GM21825 (cell line): ENCODE results near the gene GIMAP7.
"Not testable (repeated sequence)": the region's sequence is repeated elsewhere in the genome, so short reads cannot be mapped to it uniquely, and the experiment has no call there.

ENCODE experiments used
- ATAC-seq: cut with Tn5 transposase; IDR thresholded peaks from one replicate; pipeline ENCODE4 v1.9.1; 2021; ENCODE audit warnings: mild to moderate bottlenecking, moderate library complexity; ENCODE audit not compliant: unreplicated experiment

The GIMAP7 gene

DNA sequence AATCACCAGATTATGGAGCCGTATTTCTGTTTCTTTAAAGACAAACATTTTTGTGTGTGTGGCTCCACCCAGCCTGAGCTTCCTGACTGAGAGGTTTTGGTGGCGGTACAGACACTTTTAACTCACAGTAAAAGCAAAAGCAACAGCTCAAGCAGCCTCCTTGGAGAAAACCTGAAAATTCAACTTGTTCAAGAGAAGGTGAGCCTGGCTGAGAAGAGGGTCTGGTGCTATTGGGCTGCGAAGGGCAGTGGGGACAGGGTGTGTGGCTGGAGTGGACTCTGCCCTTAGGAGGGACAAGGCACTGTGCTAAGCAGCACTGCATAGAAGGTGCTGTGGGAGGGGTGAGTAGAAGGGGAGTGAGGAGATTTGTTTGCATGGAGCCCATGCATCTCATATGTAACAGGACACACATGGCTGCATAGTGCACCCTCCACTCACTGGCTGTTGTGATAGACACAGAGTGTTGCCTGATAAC, at the start of gene GIMAP7:
GIMAP7 (plus strand) TSS at position 125 of the 475 bp plus-strand sequence. CDS start 5,103 bp downstream, outside the sequence.
- ATAC-seq = peak; percentile 58

DNA sequence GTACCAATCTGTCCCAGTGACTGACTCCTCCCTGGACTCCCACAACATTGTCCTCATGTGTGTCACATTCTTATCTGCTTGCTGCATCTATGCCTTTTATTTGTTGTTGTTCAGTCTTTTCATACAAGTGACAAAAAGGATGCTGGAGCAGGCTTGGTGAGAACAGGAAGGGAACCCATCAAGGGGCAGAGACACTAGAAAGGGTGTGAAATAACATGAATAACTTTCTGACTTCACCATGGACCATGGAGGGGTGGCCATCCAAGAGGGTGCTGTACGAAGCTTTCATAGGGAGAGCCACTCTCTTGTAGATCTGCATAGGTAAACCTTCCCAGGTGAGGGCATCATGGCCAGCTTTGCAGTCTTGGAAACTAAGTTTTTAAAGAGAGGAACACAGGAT, 49.7 kb upstream of the GIMAP7 start:
- ATAC-seq = no peak

DNA sequence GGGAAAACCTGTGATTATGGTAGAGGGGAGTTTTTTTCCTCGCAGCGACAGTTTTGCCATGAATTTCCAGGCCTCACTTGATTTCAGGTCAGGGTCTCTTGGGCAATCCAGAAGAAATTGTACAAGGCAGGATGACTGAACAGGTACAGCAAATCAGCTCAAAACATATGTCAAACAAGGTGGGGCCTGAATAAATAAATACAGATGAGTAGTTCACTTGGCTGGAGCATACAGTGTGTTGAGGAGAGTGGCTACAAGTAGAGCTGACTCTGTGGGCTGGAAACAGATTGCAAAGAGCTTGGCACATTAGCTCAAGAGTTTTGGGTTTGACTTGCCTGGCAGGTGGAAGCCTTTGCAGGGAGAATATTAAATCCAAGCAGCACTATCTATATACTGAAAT, 49.3 kb upstream of the GIMAP7 start:
- no peak for ATAC-seq

DNA sequence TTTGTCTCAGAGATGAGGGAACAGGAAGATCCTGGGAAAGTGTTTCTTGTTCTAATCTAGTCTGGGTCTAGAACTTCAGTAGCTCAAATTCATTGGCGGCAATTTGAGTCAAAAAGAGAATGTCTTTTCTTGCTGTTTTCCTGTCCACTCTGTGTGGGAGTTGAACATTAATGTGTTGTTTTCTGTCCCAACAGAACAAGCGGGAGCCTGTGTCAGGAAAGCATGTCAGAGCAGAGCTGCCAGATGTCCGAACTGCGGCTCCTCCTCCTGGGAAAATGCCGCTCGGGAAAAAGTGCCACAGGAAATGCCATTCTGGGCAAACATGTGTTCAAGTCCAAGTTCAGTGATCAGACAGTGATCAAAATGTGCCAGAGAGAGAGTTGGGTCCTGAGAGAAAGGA, 48.2 kb upstream of the GIMAP7 start:
- ATAC-seq = no peak

DNA sequence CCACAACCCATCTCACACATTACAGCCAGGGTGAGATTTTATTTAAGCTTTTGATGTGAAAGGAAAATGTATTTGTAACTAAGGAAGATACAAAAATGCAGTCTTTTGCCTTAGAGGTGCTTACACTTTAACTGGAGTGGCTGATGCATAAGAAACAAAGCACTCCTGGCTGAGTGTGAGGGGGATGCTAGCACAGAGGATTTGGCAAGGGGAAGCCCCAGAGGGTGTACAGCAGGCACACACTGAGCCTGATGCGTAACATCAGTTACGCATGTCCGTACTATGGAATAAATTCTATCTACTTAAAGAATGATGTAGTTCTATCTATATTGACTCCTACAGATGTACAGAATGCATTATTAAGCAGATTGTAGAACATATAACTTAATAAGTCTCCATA, 46.4 kb upstream of the GIMAP7 start:
- no peak for ATAC-seq

DNA sequence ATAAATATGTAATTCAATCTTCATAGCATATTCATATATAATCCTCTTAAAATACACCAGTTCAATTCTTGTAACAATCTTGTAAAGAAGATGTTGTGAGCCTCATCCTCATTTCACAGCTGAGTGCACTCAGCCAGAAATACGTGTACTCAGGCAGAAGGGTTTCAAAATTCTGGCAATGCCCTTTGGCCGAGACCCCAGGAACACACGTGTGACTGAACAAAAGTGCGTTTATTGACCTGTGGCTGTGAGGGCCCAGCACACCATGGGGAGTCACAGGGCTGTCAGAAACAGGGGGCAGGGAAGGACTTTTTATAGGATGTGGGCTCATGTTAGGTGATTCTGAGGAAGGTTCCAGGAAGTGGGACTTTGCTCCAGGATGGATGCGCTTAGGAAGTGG, 42.8 kb upstream of the GIMAP7 start:
- no peak for ATAC-seq

DNA sequence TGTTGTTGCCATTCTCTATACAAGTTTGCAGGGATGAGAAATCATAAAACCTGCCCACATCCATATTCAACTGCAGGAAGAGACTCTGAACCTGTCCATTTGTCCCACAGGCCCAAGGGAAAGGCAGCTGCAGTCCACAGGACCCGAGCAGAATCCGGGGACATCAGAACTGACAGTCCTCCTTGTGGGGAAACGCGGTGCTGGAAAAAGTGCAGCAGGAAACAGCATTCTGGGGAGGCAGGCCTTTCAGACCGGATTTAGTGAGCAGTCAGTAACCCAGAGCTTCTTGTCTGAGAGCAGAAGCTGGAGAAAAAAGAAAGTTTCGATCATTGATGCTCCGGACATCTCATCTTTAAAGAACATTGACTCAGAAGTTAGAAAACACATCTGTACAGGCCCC, 40.8 kb upstream of the GIMAP7 start:
- no peak for ATAC-seq

DNA sequence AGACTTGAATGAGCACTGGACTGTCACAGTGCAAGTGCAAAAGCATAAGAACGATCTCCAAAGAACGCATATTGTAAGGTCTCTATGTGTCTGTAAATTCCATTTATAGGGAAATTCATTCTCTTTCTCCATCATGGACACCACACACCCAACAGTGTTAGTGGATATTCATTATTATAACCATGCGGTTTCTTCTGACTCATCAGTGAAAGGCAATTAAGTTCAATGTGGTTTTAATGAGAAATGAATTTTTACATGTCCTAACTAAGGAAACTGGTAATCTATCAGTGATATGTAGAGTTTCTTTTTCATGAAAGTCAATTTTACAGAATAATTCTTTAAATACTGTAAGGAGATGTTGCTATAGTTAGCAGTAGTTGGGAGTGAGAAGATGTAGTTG, 38.4 kb upstream of the GIMAP7 start:
- no peak for ATAC-seq

DNA sequence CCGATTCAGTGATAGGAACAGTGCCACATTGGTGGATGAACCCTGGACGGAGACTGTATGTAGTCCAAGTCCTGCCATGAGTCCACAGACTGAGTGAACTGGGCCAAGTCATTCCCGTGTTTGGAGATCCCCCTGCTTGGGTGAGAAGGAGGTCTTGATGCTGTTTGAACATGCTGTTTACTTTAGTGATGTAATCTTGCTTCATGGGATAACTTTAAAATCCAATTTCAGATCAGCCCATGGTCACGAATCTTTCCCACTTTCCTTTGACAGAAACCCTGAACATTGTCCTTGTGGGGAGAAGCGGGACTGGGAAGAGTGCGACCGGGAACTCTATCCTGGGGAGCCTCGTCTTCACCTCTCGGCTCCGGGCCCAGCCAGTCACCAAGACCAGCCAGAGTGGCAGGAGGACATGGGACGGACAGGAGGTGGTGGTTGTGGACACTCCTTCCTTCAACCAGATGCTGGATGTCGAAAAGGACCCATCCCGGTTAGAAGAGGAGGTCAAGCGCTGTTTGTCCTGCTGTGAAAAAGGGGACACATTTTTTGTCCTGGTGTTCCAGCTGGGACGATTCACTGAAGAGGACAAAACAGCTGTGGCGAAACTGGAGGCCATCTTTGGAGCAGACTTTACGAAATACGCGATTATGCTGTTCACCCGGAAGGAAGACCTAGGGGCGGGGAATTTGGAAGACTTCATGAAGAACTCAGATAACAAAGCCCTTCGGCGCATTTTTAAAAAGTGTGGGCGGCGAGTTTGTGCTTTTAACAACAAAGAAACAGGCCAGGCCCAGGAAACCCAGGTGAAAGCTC, 37.6 kb upstream of the GIMAP7 start:
- ATAC-seq = no peak

DNA sequence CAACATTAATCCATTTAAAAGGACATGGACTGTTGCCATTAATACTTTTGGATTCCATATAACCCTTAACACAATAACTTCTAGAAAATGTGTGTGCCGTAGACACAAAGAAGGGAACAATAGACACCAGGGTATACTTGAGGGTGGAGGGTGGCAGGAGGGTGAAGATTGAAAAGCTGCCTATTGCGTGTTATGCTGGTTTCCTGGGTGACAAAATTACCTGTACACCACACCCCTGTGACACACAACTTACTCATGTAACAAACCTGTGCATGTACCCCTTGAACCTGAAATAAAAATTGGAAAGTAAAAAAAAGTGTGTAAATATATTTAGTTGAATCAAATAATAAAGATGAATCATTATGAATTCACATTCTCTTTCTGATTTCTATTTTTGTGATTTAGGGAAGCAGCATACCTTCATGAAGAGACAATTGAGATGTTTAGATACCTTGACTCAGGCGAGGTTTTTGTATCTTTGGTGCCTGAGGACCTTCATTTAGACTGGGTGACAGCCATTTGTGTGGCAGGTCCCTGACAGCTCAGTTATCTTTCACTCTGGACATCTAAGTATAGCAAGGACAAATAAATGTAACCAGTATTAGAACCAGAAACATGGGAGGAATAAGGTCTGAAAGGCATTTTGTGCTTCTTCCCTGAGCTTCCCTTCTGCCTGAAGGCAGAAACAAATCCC, 35.5 kb upstream of the GIMAP7 start:
- no peak for ATAC-seq

DNA sequence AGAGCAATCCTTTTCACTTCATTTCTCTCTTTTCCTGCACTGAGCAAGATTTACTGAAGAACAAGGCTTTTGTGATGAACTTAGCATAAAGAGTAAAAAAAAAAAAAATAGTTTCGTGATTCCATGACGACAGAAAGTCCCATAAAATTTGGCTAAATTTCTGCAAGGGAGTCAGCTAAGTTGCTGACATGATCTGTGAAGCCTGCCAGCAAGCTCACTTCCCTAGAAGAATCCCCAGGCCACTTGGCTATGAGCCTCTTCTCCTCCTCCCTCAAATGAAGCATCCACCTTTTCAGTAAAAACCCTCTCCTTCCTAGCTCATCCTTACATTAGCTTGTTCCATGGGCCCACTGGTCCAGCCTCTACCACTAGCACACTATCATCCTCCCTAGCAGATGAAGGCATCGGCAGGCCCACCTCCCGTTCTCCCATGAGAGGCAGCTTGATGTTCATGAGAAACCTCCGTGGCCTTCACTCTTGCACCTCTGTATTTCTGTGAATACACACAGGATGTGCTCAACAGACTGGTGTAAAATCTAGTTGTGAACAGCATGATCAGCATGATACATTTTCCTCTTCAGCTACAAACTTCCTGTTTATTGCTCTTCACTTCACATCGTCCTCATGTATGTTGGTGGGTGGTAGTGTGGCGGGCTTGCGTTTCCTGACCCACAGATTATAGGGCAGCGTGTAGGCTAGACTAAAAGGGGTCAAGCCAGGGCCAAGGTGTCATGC, 33.3 kb upstream of the GIMAP7 start:
- ATAC-seq = no peak

DNA sequence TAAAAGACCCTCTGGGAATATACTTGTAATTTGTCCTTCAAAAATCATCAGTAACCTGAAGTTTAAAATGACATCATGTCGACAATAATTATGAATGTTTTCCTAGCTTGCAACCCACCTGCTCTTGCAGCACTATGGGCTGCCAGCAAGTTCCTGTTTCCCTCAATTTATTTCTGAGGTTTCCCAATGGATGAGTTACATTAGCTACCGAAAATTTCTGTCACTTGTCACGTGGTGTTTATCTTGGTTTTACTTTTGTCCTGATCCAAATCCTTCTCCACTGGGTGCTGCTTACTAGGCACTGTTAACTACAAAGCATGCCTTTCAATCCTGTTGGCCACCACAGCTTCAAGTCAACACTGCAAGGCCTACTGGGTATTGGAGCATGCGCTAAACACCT, 32.8 kb upstream of the GIMAP7 start:
- ATAC-seq = no peak

DNA sequence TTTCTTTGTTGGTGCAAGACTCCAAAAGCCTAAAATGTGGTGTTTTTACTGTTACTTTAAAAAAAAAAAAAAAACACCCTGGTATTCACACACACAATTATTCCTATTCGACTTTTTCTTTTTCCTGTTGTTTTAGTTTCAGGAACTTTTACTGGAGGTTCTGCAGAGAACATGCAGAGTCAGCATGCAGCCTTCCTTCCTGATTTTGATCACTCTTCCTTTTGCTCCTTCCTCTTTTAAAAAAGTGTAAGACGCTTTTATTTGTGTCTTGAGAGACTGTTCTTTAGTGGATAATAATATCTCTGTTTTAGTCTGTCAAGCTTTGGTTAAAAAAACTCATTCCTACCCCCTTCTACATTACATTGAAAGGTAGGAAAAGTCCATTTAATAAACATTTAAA, 31.2 kb upstream of the GIMAP7 start:
- ATAC-seq = not testable (repeated sequence)

DNA sequence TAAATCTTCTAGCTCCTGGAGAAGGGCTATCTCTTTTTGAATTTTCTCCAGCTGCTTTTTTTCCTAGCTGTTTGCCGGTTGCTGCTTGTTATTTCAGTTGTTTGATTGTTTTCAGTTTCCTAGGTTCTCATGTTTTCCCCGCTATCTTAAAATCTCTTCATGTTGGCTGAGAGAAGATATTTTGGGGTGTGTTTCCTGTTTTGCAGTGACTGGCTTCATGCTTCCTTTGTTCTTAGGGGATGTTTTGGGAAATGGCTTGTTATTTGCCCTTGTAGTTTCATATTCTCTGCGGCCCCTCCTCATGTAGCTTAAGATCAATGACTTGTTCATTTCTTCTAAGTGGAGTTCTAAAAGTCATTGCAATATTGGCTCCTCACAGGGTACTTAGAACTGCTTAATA, 30.6 kb upstream of the GIMAP7 start:
- ATAC-seq = not testable (repeated sequence)

DNA sequence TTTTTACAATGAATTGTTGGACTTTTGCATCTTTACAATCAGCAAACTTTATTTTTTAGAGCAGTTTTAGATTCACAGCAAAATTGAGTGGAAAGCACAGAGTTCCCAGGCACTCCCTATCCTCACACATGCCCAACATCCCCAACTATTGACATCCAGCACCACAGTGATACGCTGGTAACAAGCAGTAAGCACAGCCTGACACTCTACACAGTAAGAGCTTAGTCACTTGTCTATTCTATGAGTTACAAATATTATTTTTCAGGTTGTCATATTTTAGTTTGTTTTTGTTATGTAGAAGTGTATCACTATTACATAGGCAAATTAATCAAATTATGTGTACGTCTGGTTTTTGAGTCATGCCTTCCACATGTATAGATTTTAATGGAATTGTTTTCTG, 27.0 kb upstream of the GIMAP7 start:
- ATAC-seq = no peak

DNA sequence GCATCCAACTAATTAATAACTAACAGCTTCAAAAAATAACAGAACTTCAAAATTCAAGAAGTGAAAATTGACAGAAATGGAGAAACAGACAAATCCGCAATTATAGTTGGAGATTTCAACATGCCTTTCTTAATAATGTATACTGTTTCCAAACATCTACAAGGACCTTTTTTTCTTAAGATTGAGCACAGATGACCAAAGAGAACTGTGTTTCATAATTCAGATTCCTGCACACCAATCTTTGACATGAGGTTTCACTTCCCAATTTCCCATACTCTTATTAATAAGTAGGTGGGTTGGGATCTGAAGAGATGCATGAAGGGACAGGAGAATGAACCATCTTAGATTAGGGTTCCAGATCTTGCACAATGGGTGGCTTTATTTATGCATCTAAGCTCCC, 24.9 kb upstream of the GIMAP7 start:
- no peak for ATAC-seq

DNA sequence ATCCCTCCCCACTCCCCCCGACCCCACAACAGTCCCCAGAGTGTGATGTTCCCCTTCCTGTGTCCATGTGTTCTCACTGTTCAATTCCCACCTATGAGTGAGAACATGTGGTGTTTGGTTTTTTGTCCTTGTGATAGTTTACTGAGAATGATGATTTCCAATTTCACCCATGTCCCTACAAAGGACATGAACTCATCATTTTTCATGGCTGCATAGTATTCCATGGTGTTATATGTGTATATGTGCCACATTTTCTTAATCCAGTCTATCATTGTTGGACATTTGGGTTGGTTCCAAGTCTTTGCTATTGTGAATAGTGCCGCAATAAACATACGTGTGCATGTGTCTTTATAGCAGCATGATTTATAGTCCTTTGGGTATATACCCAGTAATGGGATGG, 21.2 kb upstream of the GIMAP7 start:
- not testable (repeated sequence) for ATAC-seq

DNA sequence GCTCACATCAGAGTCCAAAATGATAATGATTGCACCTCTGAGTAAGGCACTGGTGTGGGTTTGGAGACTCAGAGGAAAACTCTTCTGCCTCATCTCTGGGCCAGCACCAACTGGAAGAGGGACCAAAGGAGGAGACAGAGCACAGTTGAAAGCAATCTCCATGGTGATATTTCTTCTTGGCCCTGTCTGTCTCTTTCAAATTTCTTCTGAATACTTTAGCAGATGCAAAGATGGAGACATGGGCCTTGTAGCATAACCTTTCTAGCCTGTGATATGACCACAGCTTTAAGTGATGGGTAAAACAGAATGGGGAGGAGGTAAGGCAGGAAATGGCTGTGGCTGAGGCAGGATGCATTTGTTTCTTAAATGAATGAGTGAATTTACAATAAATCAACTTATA, 12.2 kb upstream of the GIMAP7 start:
- ATAC-seq = no peak

DNA sequence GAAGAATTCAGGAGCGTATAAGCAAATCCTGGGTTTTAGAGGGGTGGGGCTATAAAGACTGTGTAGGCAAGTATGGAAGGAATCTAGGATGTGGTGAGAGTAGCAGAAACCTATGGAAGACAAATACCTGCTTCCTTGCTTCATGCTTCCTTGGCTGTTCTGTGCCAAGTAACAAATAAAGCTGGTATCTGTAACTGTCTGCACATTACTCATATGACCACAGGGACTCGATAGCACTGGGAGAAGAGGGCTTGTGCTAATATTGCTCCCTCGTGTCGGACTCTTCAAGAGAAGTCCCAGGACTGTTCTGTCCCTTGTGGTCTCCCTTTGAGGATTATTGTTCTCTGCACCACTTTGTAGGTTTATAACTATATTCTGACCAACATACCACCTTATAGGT, 11.5 kb upstream of the GIMAP7 start:
- no peak for ATAC-seq

DNA sequence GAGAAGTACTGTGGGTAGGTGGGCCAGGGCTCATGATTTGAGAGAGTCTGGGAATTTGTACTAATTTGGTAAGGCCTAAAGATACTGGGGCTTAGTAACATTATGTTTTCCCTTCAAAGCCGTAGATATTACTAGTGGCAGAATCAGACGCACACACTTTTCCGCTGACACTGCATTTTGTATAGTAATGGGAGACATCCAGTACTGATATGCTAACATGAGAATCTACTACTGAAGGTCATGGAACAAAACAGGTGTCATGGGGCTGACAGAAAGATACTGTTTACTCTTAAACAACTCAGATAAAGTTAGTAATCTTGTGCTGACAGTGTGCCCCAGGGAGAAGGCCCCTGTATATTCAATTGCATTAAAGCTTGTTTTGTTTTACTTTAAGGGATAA, 11.1 kb upstream of the GIMAP7 start:
- ATAC-seq = no peak

DNA sequence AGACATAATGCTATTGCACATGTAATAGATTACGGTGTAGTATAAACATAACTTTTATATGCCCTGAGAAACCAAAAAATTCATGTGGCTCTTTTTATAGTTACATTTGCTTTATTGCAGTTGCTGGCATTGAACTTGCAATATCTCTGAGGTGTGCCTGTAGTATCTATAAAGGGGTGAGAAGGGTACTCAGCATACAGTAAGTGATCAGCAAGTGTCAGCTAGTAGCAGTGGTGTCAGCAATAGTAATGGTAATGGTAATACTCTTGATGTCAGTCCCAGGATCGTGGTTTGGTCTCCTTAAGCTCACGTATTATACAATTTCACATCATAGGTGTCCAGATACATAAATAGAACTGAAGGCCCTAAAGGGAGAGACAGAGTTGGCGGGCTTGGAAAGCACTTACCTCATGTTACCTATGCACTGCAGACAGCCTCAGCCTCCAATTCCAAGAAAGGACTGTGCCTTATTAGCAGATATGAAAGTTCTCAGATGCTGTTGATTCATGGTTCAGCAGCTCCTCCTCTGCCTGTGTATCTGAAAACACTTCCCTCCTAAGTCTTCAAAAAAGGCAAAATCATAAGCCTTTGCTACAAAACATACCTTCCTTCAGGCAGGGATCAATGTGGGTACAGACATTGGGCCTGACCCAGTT, 6.6 kb upstream of the GIMAP7 start:
- no peak for ATAC-seq
